HepG2 (cell line): ENCODE data around the gene CDH8. TPM values are rescaled to one million over a fixed set of nuclear protein-coding genes. Genes with fewer than 3 reads are reported as not detected.

ENCODE experiments used
- ATAC-seq: fragments of 200-7000 bp; cut with Tn5 transposase; 3 replicates; pipeline ENCODE4 v1.9.1; 2020; ENCODE audit warnings: mild to moderate bottlenecking, moderate library complexity
- BruUV-seq: library from RNA; stranded (reverse); fragments of 400-500 nt; replicated peaks from 2 replicates; lab custom pipeline; 2021; lab: Mats Ljungman, UMichigan
- CTCF ChIA-PET: fragments of 300-600 bp; formaldehyde crosslinking; extraction: SDS; loops from one replicate; lab custom pipeline; 2021; ENCODE audit warnings: low total read pairs, inconsistent platforms, low intra/inter-chr PET ratio; lab: Yijun Ruan, JAX
- POLR2A ChIA-PET: fragments of 350-600 bp; sonication (Branson Sonifier 250); formaldehyde crosslinking; loops from one replicate; lab custom pipeline; 2020; ENCODE audit warnings: antibody characterized with exemption, inconsistent platforms; lab: Yijun Ruan, JAX
- DNase-seq: peaks from one replicate; pipeline ENCODE4 v3.0.0-alpha.2; 2015; ENCODE audit warnings: low spot score
- FAIRE-seq: peaks from 3 replicates; lab custom pipeline; 2011; peaks lifted over from hg19 to GRCh38; lab: Jason Lieb, UNC
- H2AFZ ChIP-seq: one replicate; pipeline ENCODE4 v1.6.1; 2011; ENCODE audit warnings: low read length, inconsistent platforms
- H3K27ac ChIP-seq: fragments of 300-600 bp; 3 replicates; pipeline ENCODE4 v1.8.0; 2011; ENCODE audit warnings: mixed run types, mild to moderate bottlenecking, mixed read lengths, low read length, inconsistent platforms; ENCODE audit not compliant: insufficient read depth; ENCODE audit errors: extremely low read length
- H3K27me3 ChIP-seq, 2 experiments: fragments of 200-600 bp in 1 of 2; 2 replicates in 1 of 2; 3 replicates in 1 of 2; pipeline versions ENCODE4 v1.6.0 to v1.8.0; 2011; ENCODE audit warnings: low read length in 2 of 2, mild to moderate bottlenecking in 2 of 2, moderate library complexity in 2 of 2, inconsistent platforms in 1 of 2; ENCODE audit not compliant: insufficient read depth in 2 of 2, control insufficient read depth in 1 of 2
- H3K36me3 ChIP-seq, 2 experiments: fragments of 200-600 bp in 1 of 2; replicated peaks in 1 of 2; 2 replicates in 1 of 2; 3 replicates in 1 of 2; pipeline versions ENCODE4 v1.5.1 to v1.8.0; 2011; ENCODE audit warnings: low read length in 2 of 2, inconsistent platforms in 1 of 2; ENCODE audit not compliant: insufficient read depth in 2 of 2, control insufficient read depth in 1 of 2
- H3K4me1 ChIP-seq: 2 replicates; pipeline ENCODE4 v1.5.1; 2012; ENCODE audit warnings: low read length, inconsistent platforms; ENCODE audit not compliant: insufficient read depth
- H3K4me2 ChIP-seq: 2 replicates; pipeline ENCODE4 v1.6.0; 2011; ENCODE audit warnings: low read depth, low read length, inconsistent platforms
- H3K4me3 ChIP-seq, 3 experiments: fragments of 200-600 bp in 1 of 3; sonication (generic), shearing (Covaris generic) in 1 of 3; replicated peaks in 1 of 3; 2 replicates each; pipeline ENCODE4 v1.5.1; 2011 to 2016; ENCODE audit warnings: low read length in 3 of 3, inconsistent platforms in 2 of 3, low read depth in 2 of 3, mild to moderate bottlenecking in 2 of 3, control low read depth in 1 of 3, mixed read lengths in 1 of 3; ENCODE audit not compliant: insufficient read depth in 1 of 3
- H3K79me2 ChIP-seq: one replicate; pipeline ENCODE4 v1.6.1; 2011; ENCODE audit warnings: low read length, inconsistent platforms; ENCODE audit not compliant: insufficient read depth
- H3K9ac ChIP-seq: 2 replicates; pipeline ENCODE4 v1.6.0; 2011; ENCODE audit warnings: mild to moderate bottlenecking, low read depth, low read length, inconsistent platforms; ENCODE audit not compliant: insufficient read depth
- H3K9me3 ChIP-seq: 2 replicates; pipeline ENCODE4 v1.5.1; 2012; ENCODE audit warnings: mild to moderate bottlenecking, low read length
- H4K20me1 ChIP-seq: 2 replicates; pipeline ENCODE4 v1.6.0; 2011; ENCODE audit warnings: inconsistent platforms, mild to moderate bottlenecking, low read length, moderate library complexity; ENCODE audit not compliant: insufficient read depth
- MZF1 ChIP-seq: sonication (generic); formaldehyde crosslinking; IDR thresholded peaks from 2 replicates; pipeline ENCODE4 v1.8.1; 2023; ENCODE audit warnings: mild to moderate bottlenecking, missing genetic modification reagents, borderline replicate concordance
- NBN ChIP-seq: fragments of 450-650 bp; conservative IDR thresholded peaks from 2 replicates; pipeline ENCODE4 v1.6.1; 2017
- NFATC3 ChIP-seq: sonication (generic); formaldehyde crosslinking; IDR thresholded peaks from 2 replicates; pipeline ENCODE4 v1.5.1; 2020; ENCODE audit warnings: mild to moderate bottlenecking, missing genetic modification reagents
- SOX13 ChIP-seq, 3 experiments: fragments of 450-650 bp in 1 of 3; sonication (generic) in 1 of 3; formaldehyde crosslinking in 1 of 3; IDR thresholded peaks in 2 of 3; conservative IDR thresholded peaks in 1 of 3; 2 replicates each; pipeline versions ENCODE4 v1.5.0 to v1.6.1; 2016 to 2020; ENCODE audit warnings: antibody characterized with exemption in 1 of 3, mild to moderate bottlenecking in 1 of 3, missing compliant biosample characterization in 1 of 3, missing genetic modification reagents in 1 of 3, moderate library complexity in 1 of 3
- SUZ12 ChIP-seq: fragments of 150-350 bp; IDR thresholded peaks from 2 replicates; pipeline ENCODE4 v1.6.1; 2014; ENCODE audit warnings: low read depth, low read length
- TBX3 ChIP-seq: fragments of 450-650 bp; IDR thresholded peaks from 2 replicates; pipeline ENCODE4 v1.6.1; 2017; ENCODE audit warnings: antibody characterized with exemption, mild to moderate bottlenecking, inconsistent platforms, borderline replicate concordance
- TCF12 ChIP-seq, 2 experiments: fragments of 450-650 bp in 1 of 2; sonication (generic) in 1 of 2; formaldehyde crosslinking in 1 of 2; IDR thresholded peaks; 2 replicates each; pipeline versions ENCODE4 v1.6.1 to v1.8.0; 2017 to 2022; ENCODE audit warnings: antibody characterized with exemption in 1 of 2, mild to moderate bottlenecking in 1 of 2, missing genetic modification reagents in 1 of 2, moderate library complexity in 1 of 2
- ZFP82 ChIP-seq: sonication (generic); formaldehyde crosslinking; IDR thresholded peaks from 2 replicates; pipeline ENCODE4 v1.5.1; 2020; ENCODE audit warnings: mild to moderate bottlenecking, missing genetic modification reagents, borderline replicate concordance
- ZNF557 ChIP-seq: sonication (generic); formaldehyde crosslinking; IDR thresholded peaks from 2 replicates; pipeline ENCODE4 v1.4.0; 2020; ENCODE audit warnings: missing genetic modification reagents
- ZNF616 ChIP-seq: sonication (generic); formaldehyde crosslinking; IDR thresholded peaks from 2 replicates; pipeline ENCODE4 v1.5.0; 2020; ENCODE audit warnings: low read depth, mild to moderate bottlenecking, missing genetic modification reagents
- WGBS: methylation state at CpG from one replicate; pipeline ENCODE4 v1.1.6; 2017; ENCODE audit warnings: low lambda C conversion rate; 5-methylcytosine and 5-hydroxymethylcytosine counted together
- in situ Hi-C: cut with HindIII; loops from 2 replicates; pipeline ENCODE4 v1.10.0; 2017; ENCODE audit warnings: low pct_unique_long_range_greater_than_20kb; ENCODE audit not compliant: extremely low pct_ligation_motif_present
- intact Hi-C: fragments of 100-400 bp; cut with micrococcal nuclease; formaldehyde crosslinking; loops from one replicate; pipeline ENCODE4 v1.10.0; 2022; ENCODE audit not compliant: unreplicated experiment
- polyA plus RNA-seq, 8 experiments: library from polyadenylated mRNA; depleted of rRNA in 3 of 8; stranded (reverse) in 7 of 8; unstranded in 1 of 8; fragments of >200 nt; fragmentation: Illumina TruSeq in 4 of 8; extraction: Trizol in 4 of 8; gene quantifications; 2 replicates each; pipeline versions ENCODE4 v1.2.1 to v1.2.3, GENCODE V29; 2011 to 2016; ENCODE audit warnings: low read depth in 4 of 8, missing spikeins in 1 of 8, mixed read lengths in 1 of 8; ENCODE audit not compliant: insufficient read depth in 1 of 8
- total RNA-seq, 5 experiments: library from RNA; depleted of rRNA; stranded (reverse); fragments of >200 nt; fragmentation: Illumina TruSeq; extraction: Trizol; gene quantifications; 2 replicates each; pipeline ENCODE4 v1.2.3, GENCODE V29; 2016; ENCODE audit warnings: low read depth in 1 of 5
- TF ChIP-seq, protein P1 (sequence below): sonication (generic); formaldehyde crosslinking; IDR thresholded peaks from 2 replicates; pipeline ENCODE4 v1.5.0; 2020; ENCODE audit warnings: missing genetic modification reagents
- TF ChIP-seq, protein P2 (sequence below): IDR thresholded peaks from 2 replicates; pipeline ENCODE4 v1.6.1; 2016; ENCODE audit warnings: low read depth
- TF ChIP-seq, protein P3 (sequence below): sonication (generic); formaldehyde crosslinking; IDR thresholded peaks from 2 replicates; pipeline ENCODE4 v1.5.1; 2020; ENCODE audit warnings: mild to moderate bottlenecking, missing genetic modification reagents, borderline replicate concordance

The CDH8 gene
- total and polyA plus RNA-seq, 2 of the 13 experiments (the other 11 are each of a cell fraction or from before 2014, with no cell fraction given): not detected

DNA sequence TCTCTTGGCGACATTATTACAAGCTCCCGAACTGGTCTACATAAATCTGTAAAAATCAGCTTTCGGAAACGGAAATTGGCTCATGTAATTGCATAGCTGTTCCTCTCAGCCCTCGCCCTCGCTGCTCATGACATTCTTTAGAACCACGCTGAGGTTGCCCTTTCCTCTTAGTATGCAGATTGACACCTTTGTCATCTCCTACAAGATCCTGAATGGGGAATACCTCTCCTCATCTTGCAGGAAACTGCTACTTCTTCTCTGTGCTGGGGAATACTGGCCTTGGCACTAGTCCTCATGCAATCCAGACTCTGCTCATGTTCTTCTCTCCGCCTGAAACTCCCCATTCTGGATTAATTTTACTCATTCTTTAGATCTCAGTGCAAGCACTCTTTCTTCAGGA is 22.2 kb upstream of the CDH8 start (continued):
- no peak for TF ChIP-seq MZF1 (CRISPR knock-in tag)
- TF ChIP-seq, protein P1, sequence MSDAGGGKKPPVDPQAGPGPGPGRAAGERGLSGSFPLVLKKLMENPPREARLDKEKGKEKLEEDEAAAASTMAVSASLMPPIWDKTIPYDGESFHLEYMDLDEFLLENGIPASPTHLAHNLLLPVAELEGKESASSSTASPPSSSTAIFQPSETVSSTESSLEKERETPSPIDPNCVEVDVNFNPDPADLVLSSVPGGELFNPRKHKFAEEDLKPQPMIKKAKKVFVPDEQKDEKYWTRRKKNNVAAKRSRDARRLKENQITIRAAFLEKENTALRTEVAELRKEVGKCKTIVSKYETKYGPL (CRISPR knock-in tag): no peak
- TF ChIP-seq TBX3: no peak
- TF ChIP-seq NFATC3 (CRISPR knock-in tag): no peak
- TF ChIP-seq SOX13 (IDR thresholded peaks at IDR 0.05): no peak
- TF ChIP-seq SOX13 (CRISPR knock-in tag; conservative IDR thresholded peaks at IDR 0.05 in 1 of 2, IDR thresholded peaks at IDR 0.05 in 1 of 2): no peak
- TF ChIP-seq NBN: no peak
- no peak for TF ChIP-seq ZFP82 (CRISPR knock-in tag)
- TF ChIP-seq ZNF557: no peak

DNA sequence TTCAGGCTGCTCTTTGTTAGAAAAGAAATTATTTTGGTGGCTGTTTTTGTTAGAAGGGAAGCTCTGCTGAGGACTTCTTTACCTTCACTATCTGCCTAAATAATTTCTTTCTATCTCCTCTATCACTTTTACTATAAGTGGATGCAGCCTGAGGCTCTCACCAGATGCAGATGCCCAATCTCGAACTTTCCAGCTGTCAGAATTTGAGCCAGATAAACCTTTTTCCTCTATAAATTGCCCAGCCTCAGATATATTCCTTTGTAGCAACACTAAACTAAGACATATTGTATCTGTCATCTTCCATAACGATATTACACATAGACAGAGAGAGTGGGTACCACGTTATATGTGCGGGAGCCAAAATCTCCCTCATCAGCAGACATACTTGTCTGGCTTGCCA is 15.7 kb upstream of the CDH8 start:
- TF ChIP-seq SUZ12 (no peak), TCF12 (IDR thresholded peaks at IDR 0.05) (no peak), TCF12 (CRISPR knock-in tag; IDR thresholded peaks at IDR 0.05) (no peak), ZNF616 (no peak)
- TF ChIP-seq, protein P2, sequence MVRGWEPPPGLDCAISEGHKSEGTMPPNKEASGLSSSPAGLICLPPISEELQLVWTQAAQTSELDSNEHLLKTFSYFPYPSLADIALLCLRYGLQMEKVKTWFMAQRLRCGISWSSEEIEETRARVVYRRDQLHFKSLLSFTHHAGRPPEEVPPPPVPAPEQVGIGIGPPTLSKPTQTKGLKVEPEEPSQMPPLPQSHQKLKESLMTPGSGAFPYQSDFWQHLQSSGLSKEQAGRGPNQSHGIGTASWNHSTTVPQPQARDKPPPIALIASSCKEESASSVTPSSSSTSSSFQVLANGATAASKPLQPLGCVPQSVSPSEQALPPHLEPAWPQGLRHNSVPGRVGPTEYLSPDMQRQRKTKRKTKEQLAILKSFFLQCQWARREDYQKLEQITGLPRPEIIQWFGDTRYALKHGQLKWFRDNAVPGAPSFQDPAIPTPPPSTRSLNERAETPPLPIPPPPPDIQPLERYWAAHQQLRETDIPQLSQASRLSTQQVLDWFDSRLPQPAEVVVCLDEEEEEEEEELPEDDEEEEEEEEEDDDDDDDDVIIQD (CRISPR knock-in tag): no peak
- TF ChIP-seq, protein P3, sequence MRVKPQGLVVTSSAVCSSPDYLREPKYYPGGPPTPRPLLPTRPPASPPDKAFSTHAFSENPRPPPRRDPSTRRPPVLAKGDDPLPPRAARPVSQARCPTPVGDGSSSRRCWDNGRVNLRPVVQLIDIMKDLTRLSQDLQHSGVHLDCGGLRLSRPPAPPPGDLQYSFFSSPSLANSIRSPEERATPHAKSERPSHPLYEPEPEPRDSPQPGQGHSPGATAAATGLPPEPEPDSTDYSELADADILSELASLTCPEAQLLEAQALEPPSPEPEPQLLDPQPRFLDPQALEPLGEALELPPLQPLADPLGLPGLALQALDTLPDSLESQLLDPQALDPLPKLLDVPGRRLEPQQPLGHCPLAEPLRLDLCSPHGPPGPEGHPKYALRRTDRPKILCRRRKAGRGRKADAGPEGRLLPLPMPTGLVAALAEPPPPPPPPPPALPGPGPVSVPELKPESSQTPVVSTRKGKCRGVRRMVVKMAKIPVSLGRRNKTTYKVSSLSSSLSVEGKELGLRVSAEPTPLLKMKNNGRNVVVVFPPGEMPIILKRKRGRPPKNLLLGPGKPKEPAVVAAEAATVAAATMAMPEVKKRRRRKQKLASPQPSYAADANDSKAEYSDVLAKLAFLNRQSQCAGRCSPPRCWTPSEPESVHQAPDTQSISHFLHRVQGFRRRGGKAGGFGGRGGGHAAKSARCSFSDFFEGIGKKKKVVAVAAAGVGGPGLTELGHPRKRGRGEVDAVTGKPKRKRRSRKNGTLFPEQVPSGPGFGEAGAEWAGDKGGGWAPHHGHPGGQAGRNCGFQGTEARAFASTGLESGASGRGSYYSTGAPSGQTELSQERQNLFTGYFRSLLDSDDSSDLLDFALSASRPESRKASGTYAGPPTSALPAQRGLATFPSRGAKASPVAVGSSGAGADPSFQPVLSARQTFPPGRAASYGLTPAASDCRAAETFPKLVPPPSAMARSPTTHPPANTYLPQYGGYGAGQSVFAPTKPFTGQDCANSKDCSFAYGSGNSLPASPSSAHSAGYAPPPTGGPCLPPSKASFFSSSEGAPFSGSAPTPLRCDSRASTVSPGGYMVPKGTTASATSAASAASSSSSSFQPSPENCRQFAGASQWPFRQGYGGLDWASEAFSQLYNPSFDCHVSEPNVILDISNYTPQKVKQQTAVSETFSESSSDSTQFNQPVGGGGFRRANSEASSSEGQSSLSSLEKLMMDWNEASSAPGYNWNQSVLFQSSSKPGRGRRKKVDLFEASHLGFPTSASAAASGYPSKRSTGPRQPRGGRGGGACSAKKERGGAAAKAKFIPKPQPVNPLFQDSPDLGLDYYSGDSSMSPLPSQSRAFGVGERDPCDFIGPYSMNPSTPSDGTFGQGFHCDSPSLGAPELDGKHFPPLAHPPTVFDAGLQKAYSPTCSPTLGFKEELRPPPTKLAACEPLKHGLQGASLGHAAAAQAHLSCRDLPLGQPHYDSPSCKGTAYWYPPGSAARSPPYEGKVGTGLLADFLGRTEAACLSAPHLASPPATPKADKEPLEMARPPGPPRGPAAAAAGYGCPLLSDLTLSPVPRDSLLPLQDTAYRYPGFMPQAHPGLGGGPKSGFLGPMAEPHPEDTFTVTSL (CRISPR knock-in tag): no peak
- Histone ChIP-seq H4K20me1 (no peaks in the 10 kb centered on the region), H3K4me2 (no peak overlapping the region), H3K4me3 (no peak overlapping the region), H3K4me1 (no peaks in the 10 kb centered on the region), H3K27ac (no peak overlapping the region), H3K9ac (no peak overlapping the region), H3K79me2 (no peaks in the 10 kb centered on the region), H2AFZ (no peak overlapping the region), H3K36me3 (no peaks in the 10 kb centered on the region), H3K9me3 (no peaks in the 10 kb centered on the region), H3K27me3 (no peaks in the 10 kb centered on the region)
- in situ Hi-C loops (no loop called here), intact Hi-C loops (no loop called here)
- ATAC-seq (no peak), DNase-seq (no peak), FAIRE-seq (no peak)
- WGBS: 48% methylated on average over 4 of the region's 4 CpGs
- POLR2A ChIA-PET: no interaction called here
- CTCF ChIA-PET: no interaction called here
- BruUV-seq: no TSS peak
